ENCODE measurements around the gene DLX1. TPM values are rescaled to one million over a fixed set of nuclear protein-coding genes. Genes with fewer than 3 reads are reported as not detected.

The DLX1 gene
- total and polyA plus RNA-seq, 2 experiments from 2014 or later, result not detected

DNA sequence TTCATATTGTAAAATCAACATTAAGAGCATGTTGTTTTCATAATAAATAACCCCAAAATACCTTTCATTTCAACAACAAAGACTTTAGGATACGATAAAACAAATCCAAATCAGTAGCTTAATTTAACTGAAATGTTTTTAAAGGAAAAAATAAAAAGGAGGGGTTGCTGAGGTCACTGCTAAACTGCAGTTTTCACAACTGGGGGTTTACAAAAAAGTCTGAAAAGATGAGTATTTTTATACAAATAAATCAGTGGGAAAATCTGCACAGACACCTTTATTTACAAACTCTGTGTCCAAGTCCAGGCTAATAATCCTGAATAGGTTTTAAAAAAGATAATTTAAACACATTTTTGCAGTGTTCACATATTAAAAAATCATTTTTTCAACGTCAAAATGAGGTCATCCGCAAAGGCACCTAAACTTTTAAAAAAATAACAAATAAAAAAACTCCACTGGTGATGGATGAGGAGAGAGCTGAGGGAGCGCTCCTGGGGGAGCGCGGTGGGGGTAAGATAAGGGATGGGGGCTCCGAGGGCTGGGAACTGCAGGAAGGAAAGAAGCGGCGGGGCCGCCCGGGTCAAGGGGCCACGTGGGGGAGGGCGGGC, 14.3 kb downstream of the DLX1 start:
- Histone ChIP-seq H3K27me3 (peaks cover 99% of the 10 kb centered on the region), H3K27ac (no peak overlapping the region), H3K36me3 (no peaks in the 10 kb centered on the region), H3K4me1 (ENCODE audit: low read depth) (peaks cover 28% of the 10 kb centered on the region), H3K4me3 (peak overlapping the region; percentile 8), H3K9me3 (ENCODE audit: low read depth) (no peaks in the 10 kb centered on the region)
- TF ChIP-seq, protein P1, sequence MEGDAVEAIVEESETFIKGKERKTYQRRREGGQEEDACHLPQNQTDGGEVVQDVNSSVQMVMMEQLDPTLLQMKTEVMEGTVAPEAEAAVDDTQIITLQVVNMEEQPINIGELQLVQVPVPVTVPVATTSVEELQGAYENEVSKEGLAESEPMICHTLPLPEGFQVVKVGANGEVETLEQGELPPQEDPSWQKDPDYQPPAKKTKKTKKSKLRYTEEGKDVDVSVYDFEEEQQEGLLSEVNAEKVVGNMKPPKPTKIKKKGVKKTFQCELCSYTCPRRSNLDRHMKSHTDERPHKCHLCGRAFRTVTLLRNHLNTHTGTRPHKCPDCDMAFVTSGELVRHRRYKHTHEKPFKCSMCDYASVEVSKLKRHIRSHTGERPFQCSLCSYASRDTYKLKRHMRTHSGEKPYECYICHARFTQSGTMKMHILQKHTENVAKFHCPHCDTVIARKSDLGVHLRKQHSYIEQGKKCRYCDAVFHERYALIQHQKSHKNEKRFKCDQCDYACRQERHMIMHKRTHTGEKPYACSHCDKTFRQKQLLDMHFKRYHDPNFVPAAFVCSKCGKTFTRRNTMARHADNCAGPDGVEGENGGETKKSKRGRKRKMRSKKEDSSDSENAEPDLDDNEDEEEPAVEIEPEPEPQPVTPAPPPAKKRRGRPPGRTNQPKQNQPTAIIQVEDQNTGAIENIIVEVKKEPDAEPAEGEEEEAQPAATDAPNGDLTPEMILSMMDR (IDR thresholded peaks at IDR 0.05; ENCODE audit: low read depth, low read length), result no peak
- no peak for DNase-seq (ENCODE audit: low read depth in 1 of 2, low spot score in 1 of 2)

DNA sequence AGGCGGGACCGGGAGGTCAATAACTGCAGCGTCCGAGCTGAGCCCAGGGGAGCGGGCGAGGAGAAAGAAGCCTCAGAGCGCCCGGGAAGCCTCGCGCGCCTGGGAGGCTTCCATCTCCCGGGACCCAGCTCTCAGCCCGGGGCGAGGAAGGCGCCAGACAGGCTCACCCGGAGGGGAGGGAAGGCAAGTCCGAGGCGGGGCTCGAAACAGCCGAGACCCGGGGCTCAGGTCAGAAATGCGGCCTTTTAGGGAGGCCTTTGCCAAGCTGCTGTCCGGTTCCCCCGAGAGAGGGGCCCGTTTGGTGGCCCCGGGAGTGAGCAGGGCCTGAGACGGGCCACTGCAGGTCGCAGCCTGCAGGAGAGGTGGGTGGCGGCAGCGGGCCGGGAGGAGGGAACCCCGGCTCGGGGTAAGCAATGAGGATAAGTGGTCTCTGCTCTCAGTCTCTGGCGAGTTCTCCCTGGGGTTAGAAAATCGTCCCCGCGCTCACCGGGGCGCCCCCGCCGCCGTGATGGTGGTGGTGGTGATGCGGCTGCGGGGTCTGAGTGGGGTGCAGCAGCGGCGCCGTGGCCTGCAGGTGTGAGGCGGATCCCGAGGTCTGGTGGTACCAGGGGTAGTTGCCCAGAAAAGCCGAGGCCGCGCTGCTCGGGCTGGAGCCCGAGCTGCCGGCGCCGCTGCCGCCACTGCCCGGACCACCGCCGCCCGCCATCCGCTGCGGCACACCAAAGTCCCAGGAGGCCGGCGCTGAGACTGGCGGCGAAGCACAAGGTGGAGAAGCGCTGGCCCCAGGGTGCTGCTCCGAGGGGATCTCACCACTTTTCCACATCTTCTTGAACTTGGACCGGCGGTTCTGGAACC, 15.0 kb downstream of the DLX1 start:
- Histone ChIP-seq H3K36me3 (no peaks in the 10 kb centered on the region), H3K27me3 (peaks cover 99% of the 10 kb centered on the region), H3K27ac (no peak overlapping the region), H3K4me1 (ENCODE audit: low read depth) (peaks cover 28% of the 10 kb centered on the region), H3K4me3 (peak overlapping the region; percentile 12), H3K9me3 (ENCODE audit: low read depth) (no peaks in the 10 kb centered on the region)
- no peak for DNase-seq (ENCODE audit: low read depth in 1 of 2, low spot score in 1 of 2)
- TF ChIP-seq, protein P1 (IDR thresholded peaks at IDR 0.05; ENCODE audit: low read depth, low read length), result no peak

DNA sequence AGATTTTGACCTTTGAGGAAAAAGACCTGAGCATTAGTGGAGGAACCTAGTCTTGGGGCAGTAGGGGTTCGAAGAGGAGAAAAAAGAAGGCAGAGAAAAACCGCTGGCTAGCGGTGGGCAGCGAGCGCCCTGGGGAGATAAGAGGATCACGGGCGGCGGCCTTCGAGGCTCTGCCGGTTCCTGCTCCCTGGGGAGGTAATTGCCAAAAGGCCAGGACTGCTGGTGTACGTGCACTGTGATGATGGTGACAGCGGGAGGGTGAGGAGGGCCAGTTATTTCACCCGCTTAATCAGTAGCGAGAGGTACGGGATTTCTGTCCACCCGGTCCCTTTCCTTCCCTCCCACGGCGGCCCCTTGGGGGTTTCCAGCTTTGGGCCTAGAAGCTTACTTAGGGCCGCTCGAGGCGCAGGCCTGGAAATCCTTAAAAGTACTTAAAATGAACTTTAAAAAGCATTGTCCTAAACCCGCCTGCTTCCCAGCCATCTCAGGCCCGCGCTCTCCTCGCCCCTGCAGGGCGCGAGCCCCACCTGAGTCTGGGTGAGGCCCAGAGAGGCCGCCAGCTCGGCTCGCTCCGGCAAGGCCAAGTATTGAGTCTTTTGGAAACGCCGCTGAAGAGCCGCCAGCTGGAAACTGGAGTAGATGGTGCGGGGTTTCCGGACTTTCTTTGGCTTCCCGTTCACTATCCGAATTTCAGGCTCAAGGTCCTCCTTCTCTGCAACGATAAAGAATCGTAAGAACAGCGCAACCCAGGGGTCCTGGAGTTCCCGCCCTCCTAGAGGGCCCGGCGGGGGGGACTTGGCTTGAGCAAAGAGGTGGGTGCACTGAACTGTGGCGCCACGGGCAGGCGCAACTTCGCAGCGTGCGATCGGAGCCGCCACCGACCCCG, 15.9 kb downstream of the DLX1 start:
- no peaks in the 10 kb centered on the region for H3K36me3 ChIP-seq
- peak overlapping the region; percentile 37 for H3K4me3 ChIP-seq
- H3K27me3 ChIP-seq, result peaks cover 99% of the 10 kb centered on the region
- TF ChIP-seq, protein P1 (IDR thresholded peaks at IDR 0.05; ENCODE audit: low read depth, low read length), result no peak
- peaks cover 28% of the 10 kb centered on the region for H3K4me1 ChIP-seq (ENCODE audit: low read depth)
- no peak for DNase-seq (ENCODE audit: low read depth in 1 of 2, low spot score in 1 of 2)
- H3K27ac ChIP-seq, result no peak overlapping the region
- H3K9me3 ChIP-seq (ENCODE audit: low read depth), result no peaks in the 10 kb centered on the region

DNA sequence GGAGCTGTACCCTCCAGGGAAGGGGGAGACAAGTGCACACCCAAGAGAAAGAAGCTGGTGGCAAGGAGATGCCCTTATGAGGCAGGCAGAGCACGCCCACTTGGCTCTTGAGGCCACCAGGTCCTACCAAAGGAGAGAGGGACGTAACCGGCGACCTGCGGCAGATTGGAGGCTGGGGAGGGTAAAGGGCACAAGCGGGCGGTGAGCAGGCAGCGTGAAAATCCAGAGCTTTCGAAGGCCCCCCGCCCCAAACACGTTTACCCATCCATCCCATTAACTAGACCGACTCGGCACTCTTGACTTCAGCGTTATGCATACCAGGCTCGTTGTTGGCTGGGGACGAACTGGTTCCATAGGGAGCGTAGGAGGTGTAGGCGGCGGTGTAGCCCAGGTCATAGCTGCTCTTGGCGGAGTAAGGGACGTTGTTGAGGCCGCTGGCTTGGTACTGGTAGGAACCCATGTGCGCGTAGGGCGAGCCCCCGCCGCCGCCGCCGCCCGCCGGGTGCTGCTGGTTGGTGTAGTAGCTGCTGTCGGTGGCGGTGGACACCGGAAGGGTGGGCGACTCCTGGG, 16.6 kb downstream of the DLX1 start:
- no peaks in the 10 kb centered on the region for H3K36me3 ChIP-seq
- TF ChIP-seq, protein P1 (IDR thresholded peaks at IDR 0.05; ENCODE audit: low read depth, low read length), result no peak
- peak overlapping the region; percentile 37 for H3K4me3 ChIP-seq
- peaks cover 24% of the 10 kb centered on the region for H3K4me1 ChIP-seq (ENCODE audit: low read depth)
- no peaks in the 10 kb centered on the region for H3K9me3 ChIP-seq (ENCODE audit: low read depth)
- no peak overlapping the region for H3K27ac ChIP-seq
- H3K27me3 ChIP-seq, result peaks cover 99% of the 10 kb centered on the region
- DNase-seq (ENCODE audit: low read depth in 1 of 2, low spot score in 1 of 2), result no peak

Data from cardiac muscle cell (in vitro differentiated cells and primary cell).